ENCODE data around the gene HOXA9. TPM values are rescaled to one million over a fixed set of nuclear protein-coding genes. Genes with fewer than 3 reads are reported as not detected.

Gene HOXA9
- total RNA-seq, 1 donor from 2014 or later = not detected

DNA sequence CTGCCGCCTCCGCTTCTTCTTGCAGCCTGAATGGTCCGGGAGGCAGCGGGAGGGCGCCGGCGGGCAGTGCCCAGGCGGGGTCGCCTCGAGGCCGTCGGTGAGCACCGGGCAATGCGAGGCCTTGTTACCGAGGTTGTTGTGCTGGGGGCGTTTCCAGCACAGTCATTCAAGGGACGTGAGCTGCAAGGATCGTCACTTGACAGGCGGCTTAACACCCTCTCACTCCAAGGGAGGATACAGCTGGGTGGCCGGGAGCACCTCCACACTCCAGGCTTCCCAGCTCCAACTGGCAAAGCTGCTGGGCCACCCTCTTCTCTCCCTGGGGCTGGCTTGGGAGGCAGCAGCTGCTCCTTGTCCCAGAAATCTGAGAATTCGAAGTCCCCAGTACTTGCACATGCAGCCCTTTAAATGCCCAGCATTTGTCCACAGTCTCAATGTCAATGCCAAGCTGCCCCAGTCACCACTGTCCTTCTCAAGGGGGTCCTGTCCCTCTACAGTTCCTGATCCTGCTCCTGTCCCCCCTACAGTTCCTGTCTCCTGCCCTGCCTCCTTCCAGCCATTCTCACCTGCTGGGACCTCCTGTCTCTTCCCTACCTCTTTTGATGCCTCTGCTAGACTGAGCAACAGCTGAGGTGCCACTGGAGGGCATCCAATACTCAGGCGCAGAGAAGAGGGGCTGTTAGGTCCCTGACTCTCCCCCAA is 24.1 kb upstream of the HOXA9 start:
- DNase-seq (ENCODE audit: low spot score in 2 of 2) = no peak
- FAIRE-seq = no peak

DNA sequence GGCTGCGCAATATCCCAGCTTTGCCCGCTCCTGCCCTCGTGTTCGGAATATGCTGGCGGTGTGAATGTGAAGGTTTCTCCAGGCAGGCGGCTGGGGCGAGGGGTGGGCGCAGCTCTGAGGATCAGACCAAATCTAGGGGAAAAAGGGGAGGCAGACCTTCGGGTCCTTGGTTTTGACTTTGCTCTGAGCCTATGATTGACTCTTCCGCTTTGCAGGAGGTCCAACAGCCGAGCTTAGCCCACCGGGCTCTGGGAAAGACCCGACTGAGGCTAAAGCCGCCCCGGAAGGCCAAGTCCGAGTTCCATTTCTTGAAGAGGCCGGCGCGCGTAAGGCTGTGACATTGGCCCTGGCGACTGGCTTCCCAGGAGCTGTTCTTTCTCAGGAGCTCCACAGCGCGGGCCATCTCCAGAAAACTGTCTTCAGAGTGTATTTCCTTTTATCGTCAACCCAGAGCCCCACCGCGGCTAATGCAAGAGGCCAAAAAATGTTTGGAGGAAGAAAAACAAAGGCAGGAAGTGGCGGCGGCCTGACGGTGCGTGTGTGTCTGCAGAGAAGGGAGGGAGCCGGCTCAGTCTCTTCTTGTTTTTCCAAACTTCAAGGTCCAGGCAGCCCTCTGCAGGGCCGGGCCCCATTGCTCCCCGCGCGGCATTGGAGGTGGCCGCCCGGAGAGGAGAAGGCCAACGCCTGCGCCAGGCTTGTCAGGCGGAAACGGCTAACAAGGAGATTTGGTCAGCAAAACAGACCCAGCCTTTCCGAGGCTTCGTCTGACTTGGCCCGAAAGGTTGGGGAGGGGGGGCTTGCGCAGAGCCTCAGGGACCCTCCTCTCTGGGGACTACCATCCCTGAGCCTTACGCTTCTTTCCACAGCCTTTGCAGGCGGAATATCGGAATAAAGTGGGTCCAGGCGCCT is 23.3 kb upstream of the HOXA9 start:
- FAIRE-seq = no peak
- no peak for DNase-seq (ENCODE audit: low spot score in 2 of 2)

DNA sequence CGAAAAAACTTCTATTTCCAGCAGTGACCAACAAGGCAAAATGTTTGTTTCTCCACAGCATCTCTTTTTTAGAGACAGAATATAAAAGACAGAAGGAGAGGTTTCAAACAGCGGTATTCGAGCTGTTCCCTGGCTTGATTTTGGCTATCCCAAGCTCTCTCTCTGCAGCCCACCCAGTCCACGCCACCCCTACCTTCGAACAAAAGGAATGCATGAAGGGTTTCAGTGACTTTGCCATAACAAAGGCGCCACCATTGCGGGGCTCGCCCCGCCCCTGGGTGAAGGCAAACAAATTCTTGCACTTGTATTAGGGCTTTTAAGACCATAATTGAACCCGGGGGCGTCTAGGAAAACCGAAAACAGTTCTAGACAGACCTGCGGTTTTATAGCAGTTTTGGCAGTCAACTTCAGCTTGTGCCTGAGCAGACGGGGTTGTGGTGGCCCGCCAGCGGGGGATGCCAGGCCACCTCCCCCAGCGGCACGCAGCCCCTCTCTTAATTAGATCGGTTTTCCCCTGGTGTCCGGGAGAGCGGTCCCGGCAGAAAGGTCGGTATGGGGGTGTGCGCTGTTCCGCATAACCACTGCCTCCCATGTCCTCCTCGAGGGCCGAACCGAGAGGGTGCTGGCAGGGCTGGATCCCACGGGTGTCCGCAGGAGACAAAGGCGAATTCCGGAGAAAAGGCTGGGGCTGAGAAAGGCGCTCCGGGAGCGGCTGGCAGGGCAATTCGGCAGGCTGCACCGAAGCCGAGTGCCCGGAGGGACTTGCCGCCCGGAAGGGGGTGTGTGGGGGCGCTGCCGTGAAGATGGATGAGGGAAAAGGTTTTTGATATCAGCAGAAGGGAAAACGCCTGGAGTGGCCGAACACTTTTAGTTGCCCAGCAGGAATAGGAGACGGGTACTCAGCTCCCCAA is 22.4 kb upstream of the HOXA9 start:
- DNase-seq (ENCODE audit: low spot score in 2 of 2) (no peak), FAIRE-seq (no peak)

DNA sequence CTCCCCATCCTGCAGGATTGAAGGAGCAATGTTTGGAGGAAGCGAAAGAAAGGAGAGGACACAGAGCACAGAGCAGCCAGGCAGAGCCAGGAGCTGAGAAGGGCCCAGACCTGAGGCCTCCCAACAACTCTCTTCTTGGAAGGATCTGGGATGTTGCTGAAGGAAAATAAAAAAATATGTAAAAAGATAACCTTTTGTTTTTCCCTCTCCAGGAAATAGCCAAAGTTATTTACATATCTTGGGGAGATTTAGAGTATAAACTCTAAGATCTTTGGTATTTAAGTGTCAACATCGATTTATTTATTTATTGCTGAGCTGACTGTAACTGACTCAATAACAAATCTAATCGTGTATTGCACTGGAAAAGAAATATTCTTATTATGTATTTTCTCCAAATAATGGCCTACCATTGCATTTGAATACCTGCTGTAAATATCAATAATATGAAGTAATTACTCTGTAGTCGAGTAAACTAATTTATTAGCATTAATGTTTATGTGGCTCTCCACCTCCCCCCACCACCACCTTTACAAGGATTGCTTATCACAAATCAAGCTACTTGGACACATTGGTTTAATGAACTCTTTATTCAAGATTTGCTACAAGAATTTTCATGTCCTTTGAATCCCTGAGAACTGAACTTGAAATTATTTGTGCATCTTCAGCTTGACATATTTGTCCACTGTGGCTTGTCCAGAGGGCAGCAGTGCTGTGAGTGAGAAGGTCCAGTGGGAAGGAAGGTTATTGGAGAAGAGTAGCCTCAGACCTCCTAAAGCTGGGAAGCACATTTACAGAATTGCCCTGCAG is 21.5 kb upstream of the HOXA9 start:
- DNase-seq (ENCODE audit: low spot score in 2 of 2) (no peak), FAIRE-seq (no peak)

DNA sequence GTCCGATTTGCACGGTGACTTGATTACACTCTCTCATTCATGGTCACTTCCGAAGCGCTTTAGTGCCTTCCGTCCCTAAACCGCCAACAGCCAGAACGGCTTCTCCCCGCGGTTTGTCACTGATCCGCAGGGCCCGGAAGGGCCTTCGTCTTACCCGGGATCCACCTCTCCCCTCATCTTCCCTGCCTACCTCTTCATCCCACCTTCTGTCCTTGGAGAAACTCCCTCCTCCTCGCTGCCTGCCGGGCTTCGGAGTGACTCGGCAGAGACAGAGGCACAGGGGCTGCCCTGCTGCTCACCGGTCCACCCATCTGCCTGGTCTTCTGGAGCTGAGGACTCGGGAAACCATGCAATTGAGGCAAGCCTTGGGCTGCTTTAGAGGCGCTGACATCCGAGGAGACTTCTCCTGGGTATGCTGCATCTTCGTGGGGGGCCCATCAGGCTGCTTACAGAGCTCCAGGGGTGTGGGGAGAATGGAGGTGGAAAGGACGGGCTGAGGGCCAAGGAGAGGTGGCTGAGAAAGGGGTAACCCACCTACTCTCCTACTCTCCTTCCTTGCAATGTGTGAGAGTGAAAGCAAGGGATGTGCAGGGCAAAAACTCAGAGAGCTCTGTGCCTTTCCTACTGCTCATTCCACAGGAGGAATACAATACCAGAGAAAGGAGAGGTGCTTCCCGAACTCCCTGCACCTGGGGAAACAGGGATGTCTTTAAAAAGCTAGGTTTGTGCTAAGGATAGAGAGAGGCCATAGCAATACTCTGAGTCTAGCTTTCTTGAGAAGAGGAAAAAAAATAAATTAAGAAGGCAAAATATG is 20.7 kb upstream of the HOXA9 start:
- DNase-seq (ENCODE audit: low spot score in 2 of 2) (no peak), FAIRE-seq (no peak)

DNA sequence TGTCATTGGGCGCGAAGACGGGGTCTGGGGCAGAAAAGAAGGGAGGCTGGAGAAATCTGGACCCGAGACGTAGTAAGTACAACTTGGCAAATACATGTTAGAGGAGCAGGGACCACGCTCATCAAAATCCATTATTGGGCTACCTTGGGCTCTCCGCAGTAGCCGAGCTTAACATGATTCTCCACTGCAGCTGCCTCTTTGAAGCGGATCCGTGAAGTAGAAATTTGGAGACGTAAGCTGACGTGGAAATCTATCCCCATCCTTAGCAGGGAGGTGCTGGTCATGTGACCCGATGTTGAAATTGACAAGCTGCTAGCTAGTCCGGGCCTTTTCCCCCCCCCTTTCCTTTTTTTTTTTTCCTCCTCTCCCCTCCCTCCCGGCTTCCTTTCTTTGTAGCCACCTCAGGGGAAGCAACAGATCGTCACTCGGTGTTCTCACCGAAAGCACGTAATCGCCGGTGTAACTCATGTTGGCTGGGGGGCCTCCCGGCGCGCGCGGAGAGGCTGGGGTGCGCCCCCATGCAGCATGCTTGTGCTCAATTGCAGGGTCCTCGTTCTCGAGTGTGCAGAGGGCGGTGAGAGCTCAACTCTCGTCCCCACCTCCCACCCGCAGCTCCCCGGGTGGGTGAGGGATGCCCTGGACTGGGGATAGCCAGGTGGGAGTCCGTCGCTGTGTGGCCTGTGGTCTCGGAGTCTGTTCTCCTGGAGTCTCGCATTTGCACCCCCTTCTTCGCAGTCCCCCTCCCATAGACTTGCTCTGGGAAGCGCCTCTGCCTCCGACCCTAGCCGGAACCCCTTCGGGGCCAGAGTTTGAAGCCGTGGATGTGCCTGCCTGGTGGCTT is 19.9 kb upstream of the HOXA9 start, which contains the start of gene HOXA11:
Gene HOXA11 (minus strand): TSS at position 220 of the 841 bp plus-strand sequence. CDS start 88 bp downstream, at position 132.
- FAIRE-seq = no peak
- peak in 1 of 2 donors; percentile 63 for DNase-seq (ENCODE audit: low spot score in 2 of 2)

DNA sequence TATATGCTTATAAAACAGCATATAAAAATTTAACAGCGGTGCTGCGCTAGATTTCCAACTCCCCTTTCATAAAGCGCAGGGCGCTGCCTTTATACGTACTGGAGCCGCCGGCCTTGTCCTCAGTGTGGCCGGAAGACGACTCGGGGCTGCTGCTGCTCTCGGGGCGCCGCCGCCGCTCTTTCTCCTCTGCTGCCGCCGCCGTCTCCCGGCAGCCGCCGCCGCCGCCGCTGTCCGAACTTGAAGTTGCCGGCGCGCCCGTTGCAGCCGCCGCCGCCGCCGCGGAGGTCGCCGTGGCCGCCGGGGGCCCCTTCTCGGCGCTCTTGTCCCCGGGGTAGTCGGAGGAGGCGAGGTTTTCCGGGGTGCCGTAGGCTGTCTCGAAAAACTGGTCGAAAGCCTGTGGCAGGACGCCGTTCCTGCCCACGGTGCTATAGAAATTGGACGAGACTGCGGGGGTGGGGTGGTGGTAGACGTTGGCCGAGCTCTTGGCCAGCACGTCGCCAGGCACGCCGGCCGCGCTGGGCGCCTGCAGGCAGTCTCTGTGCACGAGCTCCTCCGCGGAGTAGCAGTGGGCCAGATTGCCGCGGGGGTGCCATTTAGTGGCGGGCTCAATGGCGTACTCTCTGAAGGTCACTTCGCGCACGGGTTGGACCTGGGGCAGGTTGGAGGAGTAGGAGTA is 19.1 kb upstream of the HOXA9 start:
- DNase-seq (ENCODE audit: low spot score in 2 of 2) (no peak), FAIRE-seq (no peak)

DNA sequence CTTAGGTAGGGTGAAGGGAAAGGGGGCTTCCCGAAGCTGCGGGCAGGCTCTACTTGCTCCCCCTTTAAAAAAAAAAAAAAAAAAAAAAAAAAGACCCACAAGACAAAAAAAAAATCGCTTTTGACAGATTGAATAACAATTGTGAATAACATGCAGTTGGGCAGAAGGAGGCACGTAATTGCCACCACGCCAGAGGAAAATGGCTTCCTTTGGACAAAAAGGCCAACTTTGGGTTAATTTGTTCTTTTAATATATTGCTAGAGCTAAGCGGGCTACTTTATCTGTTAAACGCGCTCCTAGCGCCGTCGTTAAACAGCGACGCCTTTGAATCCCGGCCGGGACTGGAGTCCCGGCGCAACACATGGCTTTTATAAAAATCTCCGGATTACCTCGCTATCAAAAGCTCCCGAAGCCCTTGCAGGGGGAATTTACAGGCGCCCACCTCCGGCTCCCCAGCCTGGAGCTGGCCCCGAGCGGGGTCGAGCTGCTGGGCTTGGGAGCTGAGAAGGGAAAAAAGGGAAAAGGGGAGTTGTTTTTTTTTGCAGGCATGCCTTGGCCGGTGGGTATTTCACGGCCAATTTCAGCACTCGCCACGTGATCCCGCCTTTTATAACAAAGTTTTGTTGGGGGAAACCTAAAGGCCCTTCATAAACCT is 18.5 kb upstream of the HOXA9 start:
- FAIRE-seq = no peak
- no peak for DNase-seq (ENCODE audit: low spot score in 2 of 2)

DNA sequence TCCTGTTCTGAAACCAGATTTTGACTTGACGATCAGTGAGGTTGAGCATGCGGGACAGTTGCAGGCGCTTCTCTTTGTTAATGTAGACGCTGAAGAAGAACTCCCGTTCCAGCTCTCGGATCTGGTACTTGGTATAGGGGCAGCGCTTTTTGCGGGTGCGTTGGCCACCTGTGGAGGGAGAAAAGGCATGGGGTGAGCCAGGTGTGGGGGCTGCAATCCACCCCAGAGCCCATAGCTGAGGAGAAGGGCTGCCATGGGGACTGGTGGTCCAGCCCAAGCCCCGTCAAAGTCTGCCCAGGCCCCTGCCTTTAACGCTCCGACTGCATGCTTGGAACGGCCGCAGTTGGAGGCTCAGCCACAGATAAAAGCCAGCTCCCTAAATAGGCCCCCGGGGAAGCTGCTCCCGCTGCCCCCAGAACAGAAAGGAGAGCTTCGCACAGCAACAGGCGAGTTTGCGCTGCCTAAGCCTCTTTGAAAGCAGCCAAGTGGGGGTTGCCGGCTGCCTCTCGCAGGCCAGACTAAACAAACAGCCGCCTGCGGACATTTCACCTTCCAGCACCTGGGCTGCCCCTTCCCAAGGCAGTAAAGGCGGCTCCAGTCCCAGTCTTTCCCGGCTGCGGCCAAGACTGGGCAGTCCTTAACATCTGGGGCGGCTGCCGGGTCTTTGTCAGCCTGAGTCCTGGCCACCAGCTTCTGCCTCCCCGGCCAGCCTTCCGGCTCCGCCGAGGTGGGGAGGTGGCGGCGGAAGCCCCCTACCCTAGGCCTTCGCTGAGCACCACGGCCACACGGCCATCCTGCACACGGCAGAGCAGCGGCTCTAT is 17.7 kb upstream of the HOXA9 start:
- DNase-seq (ENCODE audit: low spot score in 2 of 2) = no peak
- FAIRE-seq = no peak

DNA sequence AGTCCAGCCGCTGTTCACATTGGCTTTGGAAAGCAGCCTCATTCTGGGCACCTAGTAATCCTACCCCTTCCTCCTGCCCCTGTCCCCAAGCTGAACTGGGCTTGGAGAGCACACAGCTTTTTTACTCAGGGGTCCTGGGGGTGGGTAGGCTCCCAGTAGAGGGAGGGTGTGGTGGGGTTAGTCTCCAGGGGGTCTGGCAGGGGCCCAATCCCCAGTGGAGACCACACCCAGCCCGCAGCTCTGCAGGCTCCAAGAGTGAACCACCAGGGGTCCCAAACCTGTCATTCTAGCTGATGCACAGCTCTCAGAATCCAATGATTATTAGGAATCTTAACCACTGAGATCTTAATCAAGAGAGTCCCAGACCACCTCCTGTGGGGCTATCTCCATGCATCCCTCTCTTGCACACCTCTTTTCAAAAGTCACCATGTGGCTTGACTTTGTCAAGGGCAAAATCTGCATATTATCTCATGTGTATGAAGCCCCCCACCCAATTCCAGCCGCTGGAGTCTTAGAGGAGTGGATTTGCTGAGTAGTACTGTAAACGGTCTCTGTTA is 17.0 kb upstream of the HOXA9 start:
- FAIRE-seq (no peak), DNase-seq (ENCODE audit: low spot score in 2 of 2) (no peak)

DNA sequence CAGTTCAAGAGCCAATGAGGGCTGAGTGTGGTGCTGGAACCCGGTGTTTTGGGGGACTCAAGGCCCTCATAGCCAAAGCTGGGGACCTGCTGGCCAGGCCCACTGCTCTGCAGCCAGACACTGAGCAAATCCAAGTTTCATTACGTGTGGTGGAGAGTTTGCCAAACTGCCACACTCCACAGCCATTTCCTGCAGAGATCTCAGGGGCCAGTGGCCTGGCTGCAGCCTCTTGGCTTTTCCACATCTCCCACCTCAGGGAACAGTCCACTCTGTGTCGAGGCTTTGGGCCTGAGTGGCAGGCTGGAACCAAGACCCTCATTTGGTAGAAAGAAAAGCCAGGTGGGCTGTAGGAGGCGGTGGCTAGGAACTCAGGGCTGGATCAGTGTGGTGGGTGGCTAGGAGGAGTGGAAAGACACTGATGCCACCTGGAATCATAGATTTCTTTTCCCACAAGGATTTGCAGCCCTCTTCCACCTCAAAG is 16.5 kb upstream of the HOXA9 start:
- FAIRE-seq (no peak), DNase-seq (ENCODE audit: low spot score in 2 of 2) (no peak)

DNA sequence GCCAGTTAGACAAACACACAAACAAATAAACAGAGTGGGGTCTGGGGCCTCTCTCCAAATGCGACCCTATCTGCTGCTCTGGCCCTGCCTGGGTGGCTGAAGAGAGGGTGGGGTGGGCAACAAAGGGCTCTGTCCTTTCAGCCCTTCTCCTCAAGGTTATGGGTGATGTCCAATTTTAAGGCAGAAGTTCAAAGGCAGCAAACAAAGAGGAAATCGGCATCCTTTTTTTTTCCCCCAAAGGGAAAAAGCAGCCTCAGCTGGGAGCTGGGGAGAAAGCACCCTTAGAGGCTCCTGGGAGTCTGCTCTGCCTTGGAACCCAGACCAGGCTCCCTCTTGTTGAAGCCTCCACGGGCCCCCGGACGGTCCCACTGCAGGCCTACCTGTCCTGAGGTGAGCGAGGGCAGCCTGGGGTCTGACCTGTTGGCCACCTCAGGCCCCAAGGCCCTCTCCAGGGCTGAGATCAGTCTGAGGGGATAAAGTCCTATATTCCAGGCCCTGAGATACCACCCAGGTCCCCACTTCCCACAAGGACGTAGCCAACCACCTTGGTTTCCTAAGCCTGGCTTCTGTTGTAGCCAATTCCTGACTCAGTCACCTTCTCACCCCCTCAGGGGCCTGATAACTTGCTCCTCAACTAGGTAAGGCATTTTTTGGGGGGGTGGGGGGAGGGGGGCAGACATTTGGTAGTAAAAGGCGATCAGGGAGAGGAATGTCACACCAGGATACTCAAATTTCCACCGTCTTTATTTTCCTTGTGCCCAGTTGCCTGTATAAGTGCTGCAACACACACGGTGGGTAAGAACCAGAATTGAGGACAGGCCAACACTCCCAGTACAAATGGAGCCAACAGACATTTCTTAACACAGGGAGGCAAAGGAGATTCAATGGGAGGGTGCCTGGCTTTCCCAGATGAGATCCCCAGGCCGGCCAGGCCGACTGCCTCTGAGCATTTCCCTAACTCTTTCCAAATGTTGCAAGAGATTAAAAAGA is 15.4 kb upstream of the HOXA9 start:
- DNase-seq (ENCODE audit: low spot score in 2 of 2) = no peak
- FAIRE-seq = no peak

DNA sequence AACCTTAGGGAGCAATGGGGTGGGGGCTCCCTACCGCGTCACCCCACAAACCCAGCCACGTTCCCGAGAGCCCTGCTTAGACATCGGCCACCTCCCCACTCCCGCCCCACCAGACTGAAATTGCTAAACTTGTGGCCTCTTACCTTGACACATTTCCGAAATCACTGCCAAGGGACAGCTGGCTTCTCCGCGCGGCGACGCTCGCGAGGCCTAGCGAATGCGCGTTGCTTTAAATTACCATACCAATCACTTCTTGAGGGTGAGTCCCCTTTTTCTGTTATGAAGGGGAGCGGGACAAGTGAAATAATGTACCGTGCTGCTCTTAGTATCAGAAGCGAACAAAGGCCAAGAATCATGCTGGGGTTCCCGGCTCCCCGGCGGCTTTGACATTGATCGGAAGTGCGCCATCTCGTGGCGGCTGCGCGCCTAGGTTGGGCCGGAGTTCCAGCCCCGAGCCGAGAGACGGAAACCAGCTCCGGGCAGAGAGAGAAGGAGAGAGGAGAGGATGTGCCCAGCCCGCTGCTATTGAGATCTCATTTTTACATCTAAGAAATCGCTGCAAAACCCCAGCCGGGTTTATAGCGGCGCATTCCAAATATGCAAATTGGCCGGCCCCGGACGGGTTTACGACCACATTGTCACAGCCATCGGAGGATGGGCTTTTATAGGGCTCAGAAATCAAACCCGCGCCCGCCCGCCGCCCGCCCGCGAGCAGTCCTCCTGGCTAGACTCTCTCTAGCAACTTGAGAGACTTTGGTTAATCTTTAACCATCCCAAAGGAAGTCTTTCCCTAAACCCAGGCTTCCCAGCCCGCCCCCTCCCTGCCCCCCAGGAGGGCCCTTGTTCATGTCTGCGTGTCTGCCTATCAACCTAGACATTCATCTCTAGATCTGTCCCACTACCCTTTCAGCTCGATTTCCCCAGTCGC is 14.4 kb upstream of the HOXA9 start:
- FAIRE-seq (no peak), DNase-seq (ENCODE audit: low spot score in 2 of 2) (peak in 1 of 2 donors; percentile 64)

Measured in frontal cortex (tissue), 4 donors.